Measurements from ENCODE around the gene SORD. TPM values are rescaled to one million over a fixed set of nuclear protein-coding genes. Genes with fewer than 3 reads are reported as not detected.

SORD gene
- total RNA-seq, 4 donors from 2014 or later = 24.4 to 78.6 (median 48.7) TPM

DNA sequence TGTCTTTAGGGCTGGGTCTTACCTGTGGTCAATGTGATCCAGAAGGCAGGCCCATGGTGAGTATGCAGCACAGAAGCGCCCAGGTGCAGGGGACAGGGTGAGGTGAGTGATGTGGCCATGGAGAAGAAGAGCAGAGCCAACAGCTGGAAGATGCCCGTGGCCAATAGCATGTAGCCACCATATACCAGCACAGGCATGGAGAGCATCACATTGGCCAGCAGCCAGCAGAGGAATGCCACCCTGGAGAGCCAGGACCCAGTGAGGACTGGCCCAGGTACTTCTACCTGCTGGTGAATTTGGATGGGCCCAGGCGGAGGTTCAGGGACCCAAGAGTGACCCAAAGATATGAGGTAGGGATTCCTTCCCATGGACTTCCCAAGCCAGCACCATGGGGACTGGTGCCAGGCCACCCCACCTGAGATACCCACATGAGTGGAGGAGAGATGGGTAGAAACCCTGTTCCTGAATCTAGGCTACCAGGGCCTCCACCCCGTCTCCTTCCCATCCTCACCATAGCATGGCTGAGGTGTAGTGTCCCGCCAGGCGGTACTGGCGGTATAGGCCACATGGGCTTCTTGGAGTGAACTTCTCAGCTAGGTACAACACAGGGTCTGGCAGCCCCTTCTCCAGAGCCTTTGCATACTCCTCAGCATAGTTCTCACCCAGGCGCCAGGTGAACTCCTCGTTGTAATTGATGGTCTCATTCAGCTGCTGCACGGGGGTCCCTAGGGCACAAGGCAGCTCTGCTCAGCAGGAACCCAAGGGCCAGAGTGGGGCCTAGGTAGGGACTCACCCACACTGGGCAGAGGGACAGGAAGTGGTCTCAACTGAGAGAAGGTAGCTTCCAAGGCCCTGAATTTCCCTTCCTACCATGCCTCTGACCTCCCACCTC lies 97.3 kb downstream of the SORD start:
- H3K27ac ChIP-seq = no peak overlapping the region
- H3K4me1 ChIP-seq = peaks cover 22% of the 10 kb centered on the region
- TF ChIP-seq EP300 (IDR thresholded peaks at IDR 0.05) (no peak), POLR2A (IDR thresholded peaks at IDR 0.05) (no peak), POLR2AphosphoS5 (IDR thresholded peaks at IDR 0.05) (no peak)
- TF ChIP-seq, protein P1, sequence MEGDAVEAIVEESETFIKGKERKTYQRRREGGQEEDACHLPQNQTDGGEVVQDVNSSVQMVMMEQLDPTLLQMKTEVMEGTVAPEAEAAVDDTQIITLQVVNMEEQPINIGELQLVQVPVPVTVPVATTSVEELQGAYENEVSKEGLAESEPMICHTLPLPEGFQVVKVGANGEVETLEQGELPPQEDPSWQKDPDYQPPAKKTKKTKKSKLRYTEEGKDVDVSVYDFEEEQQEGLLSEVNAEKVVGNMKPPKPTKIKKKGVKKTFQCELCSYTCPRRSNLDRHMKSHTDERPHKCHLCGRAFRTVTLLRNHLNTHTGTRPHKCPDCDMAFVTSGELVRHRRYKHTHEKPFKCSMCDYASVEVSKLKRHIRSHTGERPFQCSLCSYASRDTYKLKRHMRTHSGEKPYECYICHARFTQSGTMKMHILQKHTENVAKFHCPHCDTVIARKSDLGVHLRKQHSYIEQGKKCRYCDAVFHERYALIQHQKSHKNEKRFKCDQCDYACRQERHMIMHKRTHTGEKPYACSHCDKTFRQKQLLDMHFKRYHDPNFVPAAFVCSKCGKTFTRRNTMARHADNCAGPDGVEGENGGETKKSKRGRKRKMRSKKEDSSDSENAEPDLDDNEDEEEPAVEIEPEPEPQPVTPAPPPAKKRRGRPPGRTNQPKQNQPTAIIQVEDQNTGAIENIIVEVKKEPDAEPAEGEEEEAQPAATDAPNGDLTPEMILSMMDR (IDR thresholded peaks at IDR 0.05) = no peak
- no peak overlapping the region for H3K4me3 ChIP-seq
- H3K27me3 ChIP-seq = peaks cover 32% of the 10 kb centered on the region
- H3K36me3 ChIP-seq = no peaks in the 10 kb centered on the region
- no peaks in the 10 kb centered on the region for H3K9me3 ChIP-seq
- 93% methylated on average over 10 of the region's 10 CpGs for WGBS
- DNase-seq (ENCODE audit: low spot score in 2 of 2) = no peak

DNA sequence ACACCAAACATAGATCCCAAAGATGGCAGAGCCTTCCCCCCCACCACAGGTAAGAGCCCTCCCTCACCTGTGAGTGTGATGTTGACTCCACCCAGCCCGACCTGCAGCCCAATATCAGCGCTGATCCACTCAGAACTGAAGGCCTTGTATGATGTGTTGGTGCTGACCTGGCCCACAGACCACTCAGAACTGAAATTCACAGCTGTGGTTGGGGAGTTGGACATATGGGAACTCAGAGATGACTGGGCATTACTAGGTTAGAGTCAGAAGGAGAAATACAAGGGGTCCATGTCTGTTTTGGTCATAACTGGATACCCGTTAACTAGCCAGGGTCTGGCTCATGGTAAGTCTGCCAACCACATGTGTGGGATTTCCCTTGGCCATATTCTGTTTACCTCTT lies 98.0 kb downstream of the SORD start:
- WGBS = 93% methylated on average over 3 of the region's 3 CpGs
- Histone ChIP-seq H3K4me3 (no peak overlapping the region), H3K36me3 (no peaks in the 10 kb centered on the region), H3K9me3 (no peaks in the 10 kb centered on the region), H3K27ac (no peak overlapping the region), H3K27me3 (peaks cover 25% of the 10 kb centered on the region), H3K4me1 (peaks cover 21% of the 10 kb centered on the region)
- TF ChIP-seq POLR2A (IDR thresholded peaks at IDR 0.05) (no peak), POLR2AphosphoS5 (IDR thresholded peaks at IDR 0.05) (no peak), EP300 (IDR thresholded peaks at IDR 0.05) (no peak)
- TF ChIP-seq, protein P1 (IDR thresholded peaks at IDR 0.05) = no peak
- DNase-seq (ENCODE audit: low spot score in 2 of 2) = no peak

DNA sequence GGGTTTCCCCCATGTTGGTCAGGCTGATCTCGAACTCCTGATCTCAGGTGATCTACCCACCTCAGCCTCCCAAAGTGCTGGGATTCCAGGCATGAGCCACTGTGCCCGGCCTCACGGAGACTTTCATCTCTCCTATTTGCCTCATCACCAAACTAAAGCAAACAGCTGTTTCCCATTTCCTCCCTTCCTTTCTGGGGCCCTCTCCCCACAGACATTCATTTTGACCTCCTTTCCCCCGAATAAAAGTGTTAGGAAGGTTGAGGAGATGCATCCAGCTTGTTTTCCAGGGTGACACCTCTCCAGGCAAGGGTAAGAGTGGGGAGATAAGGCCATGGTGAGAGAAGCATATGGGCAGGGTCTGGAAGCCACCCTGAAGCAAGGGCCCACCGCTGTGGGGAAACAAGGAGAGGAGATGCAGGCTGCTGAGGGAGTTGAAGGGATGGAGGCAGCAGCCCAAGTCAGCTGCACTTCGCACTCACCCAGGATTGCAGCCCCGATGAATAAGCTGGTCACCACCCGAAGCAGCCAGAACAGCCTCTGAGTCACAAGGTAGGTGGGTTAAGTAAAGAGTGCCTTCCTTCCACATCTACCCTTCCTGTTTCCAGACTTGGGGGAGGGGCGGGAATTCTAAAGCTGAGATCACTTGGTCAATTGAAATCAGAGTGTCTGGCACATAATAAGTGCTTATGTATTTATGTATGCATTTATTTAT lies 98.9 kb downstream of the SORD start:
- H3K27ac ChIP-seq = no peak overlapping the region

DNA sequence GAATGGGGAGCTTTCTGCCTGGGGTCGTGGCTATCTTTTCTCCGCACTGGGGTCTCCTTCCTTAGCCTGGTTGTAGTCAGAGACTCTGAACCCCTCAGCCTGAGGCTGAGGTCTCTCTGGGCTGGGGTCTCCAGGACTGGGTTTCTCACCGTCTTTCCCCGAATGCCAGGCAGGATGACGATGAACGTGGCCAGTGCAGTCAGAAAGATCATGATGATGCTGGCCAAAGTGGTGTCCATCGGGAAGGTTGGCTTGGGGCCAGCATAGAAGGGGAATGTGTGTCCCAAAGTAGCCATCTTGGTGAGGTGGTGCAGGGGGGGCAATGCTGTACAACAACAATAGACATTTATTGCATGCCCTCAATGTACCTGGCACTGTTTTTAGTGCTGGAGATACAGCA lies 99.7 kb downstream of the SORD start:
- Histone ChIP-seq H3K27me3 (peaks cover 8% of the 10 kb centered on the region), H3K9me3 (no peaks in the 10 kb centered on the region), H3K4me3 (no peak overlapping the region), H3K36me3 (no peaks in the 10 kb centered on the region), H3K4me1 (peaks cover 4% of the 10 kb centered on the region), H3K27ac (no peak overlapping the region)
- DNase-seq (ENCODE audit: low spot score in 2 of 2) = no peak
- TF ChIP-seq, protein P1 (IDR thresholded peaks at IDR 0.05) = no peak
- TF ChIP-seq POLR2AphosphoS5 (IDR thresholded peaks at IDR 0.05) (no peak), EP300 (IDR thresholded peaks at IDR 0.05) (no peak), POLR2A (IDR thresholded peaks at IDR 0.05) (no peak)
- 86% methylated on average over 6 of the region's 7 CpGs for WGBS

More for the DNA sequence above, 98.9 kb downstream of the SORD start:
- no peak for DNase-seq (ENCODE audit: low spot score in 2 of 2)
- TF ChIP-seq POLR2AphosphoS5 (IDR thresholded peaks at IDR 0.05) (no peak), POLR2A (IDR thresholded peaks at IDR 0.05) (no peak), EP300 (IDR thresholded peaks at IDR 0.05) (no peak)
- TF ChIP-seq, protein P1 (IDR thresholded peaks at IDR 0.05) = no peak
- Histone ChIP-seq H3K27me3 (peaks cover 17% of the 10 kb centered on the region), H3K4me1 (peaks cover 12% of the 10 kb centered on the region), H3K36me3 (no peaks in the 10 kb centered on the region), H3K9me3 (no peaks in the 10 kb centered on the region), H3K4me3 (no peak overlapping the region)
- WGBS = 65% methylated on average over 9 of the region's 9 CpGs

DNA sequence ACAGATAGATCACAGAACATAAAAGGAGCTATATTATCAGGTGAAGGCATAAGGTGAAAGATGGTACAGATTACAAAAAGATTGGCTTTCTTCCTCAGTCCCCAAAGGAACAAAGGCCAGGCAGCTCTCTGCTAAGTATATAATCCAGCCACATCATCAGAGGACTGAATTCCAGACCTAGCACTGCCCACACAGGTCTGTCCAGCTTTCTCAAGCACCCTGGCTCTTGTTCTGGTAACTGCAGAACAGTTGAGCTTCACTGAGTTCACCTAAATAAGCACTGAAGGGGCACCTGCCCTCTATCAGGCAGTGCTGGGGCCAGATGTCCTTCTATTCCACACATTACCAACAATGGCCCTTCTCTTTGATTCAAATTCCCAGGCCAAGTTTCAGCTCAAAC lies 100.4 kb downstream of the SORD start:
- no peak overlapping the region for H3K27ac ChIP-seq
- H3K4me1 ChIP-seq = no peaks in the 10 kb centered on the region
- no peak for DNase-seq (ENCODE audit: low spot score in 2 of 2)
- peaks cover 7% of the 10 kb centered on the region for H3K27me3 ChIP-seq
- TF ChIP-seq, protein P1 (IDR thresholded peaks at IDR 0.05) = no peak
- TF ChIP-seq POLR2AphosphoS5 (IDR thresholded peaks at IDR 0.05) (no peak), POLR2A (IDR thresholded peaks at IDR 0.05) (no peak), EP300 (IDR thresholded peaks at IDR 0.05) (no peak)
- H3K9me3 ChIP-seq = no peaks in the 10 kb centered on the region
- H3K4me3 ChIP-seq = no peak overlapping the region
- H3K36me3 ChIP-seq = no peaks in the 10 kb centered on the region

Measured in suprapubic skin (tissue), 4 donors.